ENCODE measurements around the gene KLHL42. TPM values are rescaled to one million over a fixed set of nuclear protein-coding genes. Genes with fewer than 3 reads are reported as not detected.
A peak's percentile ranks its signal among the peaks of the same experiment; 100 is the strongest.

The KLHL42 gene
- total and polyA plus RNA-seq, 9 of the 15 experiments (the other 6 are each of a cell fraction or from before 2014, with no cell fraction given), result 1.5 to 11.8 (median 9.6) TPM

DNA sequence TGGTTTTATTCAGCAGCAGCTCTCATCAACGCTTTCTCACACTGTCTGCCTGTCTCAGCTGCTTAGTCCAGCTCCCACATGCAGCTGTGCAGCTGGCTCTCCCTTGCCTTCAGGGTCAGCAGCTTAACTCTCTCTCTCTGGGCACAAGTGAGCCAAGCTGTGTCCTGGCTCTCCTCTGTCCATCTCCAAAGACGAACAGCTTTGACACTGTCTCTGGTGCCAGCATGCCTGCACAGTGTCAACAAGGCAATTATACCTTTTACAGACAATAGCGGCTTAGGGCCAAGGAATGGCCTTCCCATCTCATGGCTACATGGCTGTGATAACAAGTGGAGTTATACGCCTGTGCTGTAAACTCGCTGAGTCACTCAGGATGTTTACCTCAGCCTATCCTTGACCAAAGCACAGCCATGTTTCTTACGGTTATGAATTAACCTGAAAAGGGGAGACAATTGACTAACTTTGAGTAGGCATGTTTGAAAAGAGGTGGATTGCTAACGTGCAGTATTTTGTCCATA, 38.4 kb downstream of the KLHL42 start (continued):
- TF ChIP-seq TSHZ1 (CRISPR knock-in tag; IDR thresholded peaks at IDR 0.05) (peak; percentile 86), NR4A1 (CRISPR knock-in tag; IDR thresholded peaks at IDR 0.05) (no peak), NR4A1 (tag; IDR thresholded peaks at IDR 0.05) (peak; percentile 96), HES1 (IDR thresholded peaks at IDR 0.05; ENCODE audit: low read depth) (no peak), ZNF639 (CRISPR knock-in tag; conservative IDR thresholded peaks at IDR 0.05 in 1 of 2, IDR thresholded peaks at IDR 0.05 in 1 of 2) (peak in 1 of 2 experiments; percentile 83; a peak in 2 of 4 replicates), SOX6 (IDR thresholded peaks at IDR 0.05) (no peak), ZNF75A (CRISPR knock-in tag; IDR thresholded peaks at IDR 0.05) (no peak), ERF (CRISPR knock-in tag; IDR thresholded peaks at IDR 0.05) (no peak), ZNF589 (CRISPR knock-in tag; IDR thresholded peaks at IDR 0.05; ENCODE audit: low read depth) (peak; percentile 87), MEF2D (tag; conservative IDR thresholded peaks at IDR 0.05; ENCODE audit: low read depth) (peak; percentile 77; the same call in 1 of the 2 replicates), ZNF354B (CRISPR knock-in tag; IDR thresholded peaks at IDR 0.05) (peak; percentile 58; the same call in 1 of the 2 replicates), POLR2H (tag; IDR thresholded peaks at IDR 0.05; ENCODE audit: low read depth) (peak; percentile 41; the same call in 1 of the 2 replicates), ZNF584 (CRISPR knock-in tag; IDR thresholded peaks at IDR 0.05; ENCODE audit: low read depth) (peak; percentile 91), CBX2 (IDR thresholded peaks at IDR 0.05; ENCODE audit: insufficient read depth, low read length, poor library complexity, severe bottlenecking) (no peak), PBX2 (CRISPR knock-in tag; IDR thresholded peaks at IDR 0.05; ENCODE audit: low read depth) (no peak), PBX2 (tag; conservative IDR thresholded peaks at IDR 0.05; ENCODE audit: low read depth) (0 out of 2 replicates have a peak, but pooled peaks have one; percentile 28), ZKSCAN8 (CRISPR knock-in tag; IDR thresholded peaks at IDR 0.05) (peak; percentile 88), ZNF79 (CRISPR knock-in tag; IDR thresholded peaks at IDR 0.05; ENCODE audit: low read depth) (peak; percentile 85)
- TF ChIP-seq, protein P1, sequence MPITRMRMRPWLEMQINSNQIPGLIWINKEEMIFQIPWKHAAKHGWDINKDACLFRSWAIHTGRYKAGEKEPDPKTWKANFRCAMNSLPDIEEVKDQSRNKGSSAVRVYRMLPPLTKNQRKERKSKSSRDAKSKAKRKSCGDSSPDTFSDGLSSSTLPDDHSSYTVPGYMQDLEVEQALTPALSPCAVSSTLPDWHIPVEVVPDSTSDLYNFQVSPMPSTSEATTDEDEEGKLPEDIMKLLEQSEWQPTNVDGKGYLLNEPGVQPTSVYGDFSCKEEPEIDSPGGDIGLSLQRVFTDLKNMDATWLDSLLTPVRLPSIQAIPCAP (CRISPR knock-in tag; IDR thresholded peaks at IDR 0.05; ENCODE audit: borderline replicate concordance), result no peak

Data from K562 (cell line).